GM18861 (cell line): ENCODE data around the gene ITPR1.

Source experiments
- ATAC-seq: cut with Tn5 transposase; IDR thresholded peaks from one replicate; pipeline ENCODE4 v1.9.1; 2021; ENCODE audit not compliant: unreplicated experiment

Gene ITPR1

GRCh38 chr3:4770561-4770960, 277.4 kb downstream of the ITPR1 start:
- ATAC-seq, result no peak

- no peak for ATAC-seq
Measured at GRCh38 chr3:4771243-4771642, 278.1 kb downstream of the ITPR1 start.

- ATAC-seq, result no peak
Measured at GRCh38 chr3:4772171-4772804, 279.1 kb downstream of the ITPR1 start.

GRCh38 chr3:4772858-4773257, 279.7 kb downstream of the ITPR1 start:
- no peak for ATAC-seq

GRCh38 chr3:4773583-4773982, 280.4 kb downstream of the ITPR1 start:
- ATAC-seq, result no peak

- ATAC-seq, result no peak
Measured at GRCh38 chr3:4774531-4774930, 281.4 kb downstream of the ITPR1 start.

- peak; percentile 16 for ATAC-seq
Measured at GRCh38 chr3:4776399-4776979, 283.3 kb downstream of the ITPR1 start.

- peak; percentile 90 for ATAC-seq
Measured at GRCh38 chr3:4776980-4777581, 283.9 kb downstream of the ITPR1 start.

- no peak for ATAC-seq
Measured at GRCh38 chr3:4778119-4778518, 285.0 kb downstream of the ITPR1 start.

GRCh38 chr3:4778740-4779139, 285.6 kb downstream of the ITPR1 start:
- no peak for ATAC-seq

- ATAC-seq, result no peak
Measured at GRCh38 chr3:4780545-4780957, 287.4 kb downstream of the ITPR1 start.

GRCh38 chr3:4782095-4782494, 288.9 kb downstream of the ITPR1 start:
- ATAC-seq, result no peak

GRCh38 chr3:4785551-4785950, 292.4 kb downstream of the ITPR1 start:
- ATAC-seq, result no peak

- ATAC-seq, result no peak
Measured at GRCh38 chr3:4786431-4786830, 293.3 kb downstream of the ITPR1 start.

GRCh38 chr3:4791358-4791757, 298.2 kb downstream of the ITPR1 start:
- ATAC-seq, result no peak

- no peak for ATAC-seq
Measured at GRCh38 chr3:4793311-4793710, 300.2 kb downstream of the ITPR1 start.

GRCh38 chr3:4794331-4794730, 301.2 kb downstream of the ITPR1 start:
- ATAC-seq, result no peak

- no peak for ATAC-seq
Measured at GRCh38 chr3:4794798-4795197, 301.6 kb downstream of the ITPR1 start.

- no peak for ATAC-seq
Measured at GRCh38 chr3:4795905-4796304, 302.8 kb downstream of the ITPR1 start.

GRCh38 chr3:4797201-4797705, 304.1 kb downstream of the ITPR1 start:
- ATAC-seq, result no peak

GRCh38 chr3:4799266-4800256, 306.4 kb downstream of the ITPR1 start:
- ATAC-seq, result no peak
